ENCODE results near the gene TUBB6. TPM values are rescaled to one million over a fixed set of nuclear protein-coding genes. Genes with fewer than 3 reads are reported as not detected.

The TUBB6 gene
- total RNA-seq, 2 donors from 2014 or later = 7.8 to 41.6 TPM

DNA sequence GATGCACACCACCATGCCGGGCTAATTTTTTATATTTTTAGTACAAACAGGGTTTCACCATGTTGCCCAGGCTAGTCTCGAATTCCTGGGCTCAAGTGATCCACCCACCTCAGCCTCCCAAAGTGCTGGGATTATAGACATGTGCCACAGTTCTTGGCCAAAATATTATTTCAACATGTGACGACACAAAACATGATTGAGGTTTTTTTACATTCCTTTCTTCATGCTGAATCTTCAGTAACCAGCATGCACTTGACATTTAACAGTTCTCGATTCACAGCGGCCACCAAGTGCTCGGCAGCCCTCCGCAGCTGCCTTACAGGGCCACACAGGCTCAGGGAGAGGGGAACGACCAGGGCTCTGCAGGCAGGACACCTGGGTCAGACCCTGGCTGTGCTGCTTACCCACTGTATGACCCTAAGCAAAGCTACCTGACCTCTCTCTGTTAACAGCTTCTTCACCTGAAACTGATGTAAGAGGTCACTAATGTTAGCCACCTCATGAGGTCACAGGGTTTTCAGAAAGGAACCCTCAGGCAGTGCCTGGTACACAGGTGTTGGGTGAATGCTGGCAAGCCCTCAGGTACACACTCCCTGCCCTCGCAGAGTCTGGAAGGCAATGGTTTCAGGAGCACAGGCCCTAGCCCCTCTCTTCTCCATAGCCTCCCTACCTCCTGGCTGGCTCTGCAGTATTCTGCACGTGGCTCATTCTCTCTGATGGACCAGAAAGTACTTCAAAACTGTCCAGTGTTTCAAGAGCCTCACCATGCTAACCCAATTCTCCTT lies 25.7 kb downstream of the TUBB6 start:
- Histone ChIP-seq H3K4me1 (no peaks in the 10 kb centered on the region), H3K36me3 (no peaks in the 10 kb centered on the region), H3K27me3 (no peaks in the 10 kb centered on the region), H3K9ac (ENCODE audit: low read depth in 2 of 2, low read length in 2 of 2) (no peak overlapping the region), H3K4me3 (no peak overlapping the region), H3K9me3 (no peaks in the 10 kb centered on the region), H3K27ac (no peak overlapping the region)
- DNase-seq = no peak
- intact Hi-C loops (cut with DNase I) = no loop called here
- TF ChIP-seq, protein P1, sequence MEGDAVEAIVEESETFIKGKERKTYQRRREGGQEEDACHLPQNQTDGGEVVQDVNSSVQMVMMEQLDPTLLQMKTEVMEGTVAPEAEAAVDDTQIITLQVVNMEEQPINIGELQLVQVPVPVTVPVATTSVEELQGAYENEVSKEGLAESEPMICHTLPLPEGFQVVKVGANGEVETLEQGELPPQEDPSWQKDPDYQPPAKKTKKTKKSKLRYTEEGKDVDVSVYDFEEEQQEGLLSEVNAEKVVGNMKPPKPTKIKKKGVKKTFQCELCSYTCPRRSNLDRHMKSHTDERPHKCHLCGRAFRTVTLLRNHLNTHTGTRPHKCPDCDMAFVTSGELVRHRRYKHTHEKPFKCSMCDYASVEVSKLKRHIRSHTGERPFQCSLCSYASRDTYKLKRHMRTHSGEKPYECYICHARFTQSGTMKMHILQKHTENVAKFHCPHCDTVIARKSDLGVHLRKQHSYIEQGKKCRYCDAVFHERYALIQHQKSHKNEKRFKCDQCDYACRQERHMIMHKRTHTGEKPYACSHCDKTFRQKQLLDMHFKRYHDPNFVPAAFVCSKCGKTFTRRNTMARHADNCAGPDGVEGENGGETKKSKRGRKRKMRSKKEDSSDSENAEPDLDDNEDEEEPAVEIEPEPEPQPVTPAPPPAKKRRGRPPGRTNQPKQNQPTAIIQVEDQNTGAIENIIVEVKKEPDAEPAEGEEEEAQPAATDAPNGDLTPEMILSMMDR (IDR thresholded peaks at IDR 0.05) = no peak

DNA sequence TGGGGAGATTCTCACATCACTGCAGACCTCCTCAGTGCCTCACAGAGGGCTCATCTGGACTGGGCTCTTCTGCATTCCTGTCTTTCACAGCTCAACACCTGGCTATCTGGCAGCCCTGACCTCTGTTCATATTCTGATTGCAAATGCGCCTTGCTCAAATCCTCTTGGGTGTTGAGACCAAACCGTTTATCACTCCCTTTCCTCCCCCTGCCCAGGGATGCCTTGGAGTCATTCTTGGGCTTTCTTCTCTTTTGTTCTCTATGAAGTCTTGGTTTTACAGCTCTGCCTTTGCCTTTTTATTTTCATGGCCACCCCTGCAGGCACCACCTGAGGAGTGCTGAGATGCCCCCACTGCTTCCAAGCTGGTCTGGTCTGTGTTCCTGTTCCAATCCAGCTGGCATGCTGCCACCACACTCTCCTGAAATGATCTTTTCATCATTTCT lies 26.3 kb downstream of the TUBB6 start:
- Histone ChIP-seq H3K27ac (no peak overlapping the region), H3K9me3 (no peaks in the 10 kb centered on the region), H3K4me3 (no peak overlapping the region), H3K36me3 (no peaks in the 10 kb centered on the region), H3K27me3 (no peaks in the 10 kb centered on the region), H3K9ac (ENCODE audit: low read depth in 2 of 2, low read length in 2 of 2) (no peak overlapping the region), H3K4me1 (no peaks in the 10 kb centered on the region)
- intact Hi-C loops (cut with DNase I) = no loop called here
- TF ChIP-seq, protein P1 (IDR thresholded peaks at IDR 0.05) = no peak
- no peak for DNase-seq

DNA sequence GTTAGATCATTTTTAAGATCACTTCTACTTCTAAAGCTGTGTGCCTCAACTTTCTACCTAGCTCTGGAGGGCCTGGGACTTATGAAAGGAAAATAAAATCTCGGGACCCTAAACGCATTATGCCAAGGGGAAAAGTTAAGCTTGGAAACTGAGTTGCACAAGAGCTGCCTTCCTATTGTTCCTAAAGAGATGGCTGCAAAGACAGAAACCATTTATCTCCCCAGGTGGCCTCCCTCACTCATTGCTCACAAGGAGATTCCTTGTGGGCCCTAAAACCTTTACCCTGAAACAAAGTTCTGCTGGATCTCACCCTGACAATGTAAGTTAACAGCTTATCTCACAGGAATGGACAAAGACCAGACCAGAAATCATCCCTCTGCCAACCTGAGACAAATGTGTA lies 26.8 kb downstream of the TUBB6 start:
- Histone ChIP-seq H3K4me3 (no peak overlapping the region), H3K9ac (ENCODE audit: low read depth in 2 of 2, low read length in 2 of 2) (no peak overlapping the region), H3K9me3 (no peaks in the 10 kb centered on the region), H3K27ac (no peak overlapping the region), H3K27me3 (no peaks in the 10 kb centered on the region), H3K36me3 (no peaks in the 10 kb centered on the region), H3K4me1 (no peaks in the 10 kb centered on the region)
- TF ChIP-seq, protein P1 (IDR thresholded peaks at IDR 0.05) = no peak
- DNase-seq = no peak
- intact Hi-C loops (cut with DNase I) = no loop called here

DNA sequence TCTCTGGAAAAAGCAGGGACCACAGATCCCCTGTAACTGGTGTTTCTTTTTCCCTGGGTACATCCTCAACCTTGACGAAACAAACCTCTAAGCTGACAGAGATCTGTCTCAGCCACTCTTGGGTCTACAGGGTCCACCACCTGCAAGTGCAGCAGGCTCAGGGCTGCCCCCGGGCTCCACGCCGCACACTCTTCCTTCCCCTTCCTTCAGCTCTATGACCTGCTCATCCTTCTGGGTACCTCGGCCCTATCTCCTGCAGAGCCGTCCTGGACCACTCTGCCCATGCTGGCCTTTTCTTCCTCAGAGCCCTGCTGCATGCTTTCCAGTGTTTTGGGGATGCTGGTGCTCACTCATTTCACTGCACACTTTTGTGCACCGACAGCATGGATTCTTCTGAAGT lies 27.5 kb downstream of the TUBB6 start:
- intact Hi-C loops (cut with DNase I) = no loop called here
- peaks cover 3% of the 10 kb centered on the region for H3K36me3 ChIP-seq
- no peak overlapping the region for H3K27ac ChIP-seq
- H3K4me1 ChIP-seq = no peaks in the 10 kb centered on the region
- DNase-seq = no peak
- TF ChIP-seq, protein P1 (IDR thresholded peaks at IDR 0.05) = no peak
- no peak overlapping the region for H3K4me3 ChIP-seq
- H3K9ac ChIP-seq (ENCODE audit: low read depth in 2 of 2, low read length in 2 of 2) = no peak overlapping the region
- H3K27me3 ChIP-seq = no peaks in the 10 kb centered on the region
- no peaks in the 10 kb centered on the region for H3K9me3 ChIP-seq

DNA sequence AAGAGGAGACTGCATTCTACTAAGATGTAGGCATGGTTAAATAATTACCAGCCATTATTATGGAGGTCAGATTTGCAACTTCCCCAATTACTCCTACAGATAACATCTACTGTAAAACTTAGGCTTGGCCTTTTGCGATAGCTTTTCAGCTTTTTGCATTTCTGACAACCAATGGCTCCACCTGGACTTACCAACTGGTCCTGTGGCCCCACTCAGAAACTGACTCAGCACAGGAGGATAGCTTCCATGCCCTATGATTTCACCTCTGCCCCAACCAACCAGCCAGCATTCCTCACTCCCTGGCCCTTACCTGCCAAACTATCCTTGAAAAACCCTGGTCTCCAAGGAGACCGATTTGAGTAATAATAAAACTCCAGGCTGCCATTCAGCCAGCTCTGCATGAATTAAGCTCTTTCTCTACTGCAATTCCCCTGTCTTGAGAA lies 28.2 kb downstream of the TUBB6 start:
- H3K9ac ChIP-seq (ENCODE audit: low read depth in 2 of 2, low read length in 2 of 2) = no peak overlapping the region

More for the DNA sequence above, 28.2 kb downstream of the TUBB6 start:
- intact Hi-C loops (cut with DNase I) = no loop called here
- H3K36me3 ChIP-seq = peaks cover 3% of the 10 kb centered on the region
- TF ChIP-seq, protein P1 (IDR thresholded peaks at IDR 0.05) = no peak
- no peaks in the 10 kb centered on the region for H3K4me1 ChIP-seq
- DNase-seq = no peak
- H3K27ac ChIP-seq = no peak overlapping the region
- H3K9me3 ChIP-seq = no peaks in the 10 kb centered on the region
- no peak overlapping the region for H3K4me3 ChIP-seq
- H3K27me3 ChIP-seq = no peaks in the 10 kb centered on the region

Data from colonic mucosa (tissue), 4 donors.